Neural cell (in vitro differentiated cells): ENCODE data around the gene PTHLH.

Source experiments
- MXI1 ChIP-seq: fragments of 450-650 bp; conservative IDR thresholded peaks from 2 replicates; pipeline ENCODE4 v1.6.1; 2014; ENCODE audit warnings: antibody characterized with exemption, mild to moderate bottlenecking; ENCODE audit not compliant: poor library complexity, severe bottlenecking
- RAD21 ChIP-seq: fragments of 450-650 bp; conservative IDR thresholded peaks from 2 replicates; pipeline ENCODE4 v1.6.1; 2014; ENCODE audit warnings: antibody characterized with exemption, mild to moderate bottlenecking, moderate library complexity
- TF ChIP-seq, protein P1 (sequence below): fragments of 450-650 bp; IDR thresholded peaks from 2 replicates; pipeline ENCODE4 v1.5.1; 2014; ENCODE audit warnings: antibody characterized with exemption, mild to moderate bottlenecking, moderate library complexity; ENCODE audit not compliant: poor library complexity, severe bottlenecking

DNA sequence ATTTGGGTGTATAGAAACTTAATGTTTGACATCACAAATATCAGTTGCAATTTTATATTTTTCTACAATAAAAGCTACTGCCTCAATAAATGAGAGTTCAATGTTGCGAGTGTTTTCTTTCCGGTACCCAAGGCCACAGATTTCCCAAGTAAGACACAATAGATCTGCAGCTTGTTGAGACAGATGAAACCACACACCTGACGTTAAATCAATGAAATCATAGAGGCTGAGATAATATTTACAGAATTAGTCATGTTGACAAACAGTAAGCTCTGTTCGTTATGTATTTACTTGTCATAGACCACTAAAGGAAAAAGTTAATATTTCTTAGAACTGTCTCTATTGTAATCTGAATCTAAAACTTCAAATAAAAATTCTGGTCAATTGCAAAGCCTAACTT lies 49.2 kb upstream of the PTHLH start:
- TF ChIP-seq RAD21 (no peak), MXI1 (no peak)
- TF ChIP-seq, protein P1, sequence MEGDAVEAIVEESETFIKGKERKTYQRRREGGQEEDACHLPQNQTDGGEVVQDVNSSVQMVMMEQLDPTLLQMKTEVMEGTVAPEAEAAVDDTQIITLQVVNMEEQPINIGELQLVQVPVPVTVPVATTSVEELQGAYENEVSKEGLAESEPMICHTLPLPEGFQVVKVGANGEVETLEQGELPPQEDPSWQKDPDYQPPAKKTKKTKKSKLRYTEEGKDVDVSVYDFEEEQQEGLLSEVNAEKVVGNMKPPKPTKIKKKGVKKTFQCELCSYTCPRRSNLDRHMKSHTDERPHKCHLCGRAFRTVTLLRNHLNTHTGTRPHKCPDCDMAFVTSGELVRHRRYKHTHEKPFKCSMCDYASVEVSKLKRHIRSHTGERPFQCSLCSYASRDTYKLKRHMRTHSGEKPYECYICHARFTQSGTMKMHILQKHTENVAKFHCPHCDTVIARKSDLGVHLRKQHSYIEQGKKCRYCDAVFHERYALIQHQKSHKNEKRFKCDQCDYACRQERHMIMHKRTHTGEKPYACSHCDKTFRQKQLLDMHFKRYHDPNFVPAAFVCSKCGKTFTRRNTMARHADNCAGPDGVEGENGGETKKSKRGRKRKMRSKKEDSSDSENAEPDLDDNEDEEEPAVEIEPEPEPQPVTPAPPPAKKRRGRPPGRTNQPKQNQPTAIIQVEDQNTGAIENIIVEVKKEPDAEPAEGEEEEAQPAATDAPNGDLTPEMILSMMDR, result no peak
